ENCODE results near the gene COQ2.
"Not testable (repeated sequence)": the region's sequence is repeated elsewhere in the genome, so short reads cannot be mapped to it uniquely, and the experiment has no call there.

COQ2 gene

GRCh38 chr4:83326546-83326945 lies 41.9 kb upstream of the COQ2 start:
- no peaks in the 10 kb centered on the region for H3K27me3 ChIP-seq (ENCODE audit: insufficient read depth, low read depth)
- TF ChIP-seq, protein P1, sequence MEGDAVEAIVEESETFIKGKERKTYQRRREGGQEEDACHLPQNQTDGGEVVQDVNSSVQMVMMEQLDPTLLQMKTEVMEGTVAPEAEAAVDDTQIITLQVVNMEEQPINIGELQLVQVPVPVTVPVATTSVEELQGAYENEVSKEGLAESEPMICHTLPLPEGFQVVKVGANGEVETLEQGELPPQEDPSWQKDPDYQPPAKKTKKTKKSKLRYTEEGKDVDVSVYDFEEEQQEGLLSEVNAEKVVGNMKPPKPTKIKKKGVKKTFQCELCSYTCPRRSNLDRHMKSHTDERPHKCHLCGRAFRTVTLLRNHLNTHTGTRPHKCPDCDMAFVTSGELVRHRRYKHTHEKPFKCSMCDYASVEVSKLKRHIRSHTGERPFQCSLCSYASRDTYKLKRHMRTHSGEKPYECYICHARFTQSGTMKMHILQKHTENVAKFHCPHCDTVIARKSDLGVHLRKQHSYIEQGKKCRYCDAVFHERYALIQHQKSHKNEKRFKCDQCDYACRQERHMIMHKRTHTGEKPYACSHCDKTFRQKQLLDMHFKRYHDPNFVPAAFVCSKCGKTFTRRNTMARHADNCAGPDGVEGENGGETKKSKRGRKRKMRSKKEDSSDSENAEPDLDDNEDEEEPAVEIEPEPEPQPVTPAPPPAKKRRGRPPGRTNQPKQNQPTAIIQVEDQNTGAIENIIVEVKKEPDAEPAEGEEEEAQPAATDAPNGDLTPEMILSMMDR (conservative IDR thresholded peaks at IDR 0.05; ENCODE audit: low read depth, low read length), result no peak

DNA sequence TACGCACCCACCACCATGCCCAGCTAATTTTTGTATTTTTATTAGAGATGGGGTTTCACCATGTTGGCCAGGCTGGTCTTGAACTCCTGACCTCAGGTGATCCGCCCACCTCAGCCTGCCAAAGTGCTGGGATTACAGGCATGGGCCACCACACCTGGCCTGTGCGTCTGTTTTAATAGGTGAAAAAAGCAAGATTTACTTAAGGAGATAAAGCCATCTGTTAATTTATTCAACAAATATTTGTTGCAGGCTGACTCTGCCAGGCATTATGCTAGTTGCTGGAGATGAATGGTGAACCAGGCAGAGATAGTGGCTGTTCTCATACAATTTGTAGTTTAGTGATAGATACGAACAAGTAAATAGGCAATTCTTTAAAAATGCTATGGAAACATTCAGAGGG lies 40.7 kb upstream of the COQ2 start:
- not testable (repeated sequence) for H3K27me3 ChIP-seq (ENCODE audit: insufficient read depth, low read depth); H4K20me1 ChIP-seq (ENCODE audit: insufficient read depth); H3K4me2 ChIP-seq; H3K9ac ChIP-seq; H3K36me3 ChIP-seq (ENCODE audit: insufficient read depth); H3K4me1 ChIP-seq (ENCODE audit: low read depth, poor library complexity, severe bottlenecking); H3K27ac ChIP-seq; H2AFZ ChIP-seq (ENCODE audit: low read depth); H3K79me2 ChIP-seq (ENCODE audit: insufficient read depth, low read depth); H3K4me3 ChIP-seq (IDR thresholded peaks at IDR 0.05; ENCODE audit: insufficient read depth, low read depth, low read length)

More at GRCh38 chr4:83326546-83326945, 41.9 kb upstream of the COQ2 start:
- no peak overlapping the region for H3K4me3 ChIP-seq (IDR thresholded peaks at IDR 0.05; ENCODE audit: insufficient read depth, low read depth, low read length)
- no peaks in the 10 kb centered on the region for H3K36me3 ChIP-seq (ENCODE audit: insufficient read depth)
- H3K4me2 ChIP-seq, result no peak overlapping the region
- H3K4me1 ChIP-seq (ENCODE audit: low read depth, poor library complexity, severe bottlenecking), result no peaks in the 10 kb centered on the region
- H3K9ac ChIP-seq, result no peak overlapping the region
- H3K27ac ChIP-seq, result no peak overlapping the region
- H4K20me1 ChIP-seq (ENCODE audit: insufficient read depth), result no peaks in the 10 kb centered on the region
- H3K79me2 ChIP-seq (ENCODE audit: insufficient read depth, low read depth), result no peaks in the 10 kb centered on the region
- no peak overlapping the region for H2AFZ ChIP-seq (ENCODE audit: low read depth)

DNA sequence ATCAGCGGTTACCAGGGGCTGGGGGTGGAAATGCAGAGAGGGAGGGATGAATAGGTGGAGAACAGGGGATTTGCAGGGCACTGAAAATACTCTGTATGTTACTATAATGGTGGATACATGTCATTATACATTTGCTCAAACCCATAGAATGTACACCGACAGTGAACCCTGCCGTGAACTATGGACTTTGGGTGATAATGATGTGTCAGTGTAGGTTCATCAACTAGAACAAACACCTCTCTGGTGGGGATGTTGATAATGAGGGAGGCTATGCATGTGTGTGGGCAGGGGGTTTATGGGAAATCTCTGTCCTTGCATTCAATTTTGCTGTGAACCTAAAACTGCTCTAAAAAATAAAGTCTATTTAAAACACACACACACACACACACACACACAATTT lies 38.5 kb upstream of the COQ2 start:
- Histone ChIP-seq H3K4me2 (no peak overlapping the region), H4K20me1 (ENCODE audit: insufficient read depth) (no peaks in the 10 kb centered on the region), H3K36me3 (ENCODE audit: insufficient read depth) (no peaks in the 10 kb centered on the region), H3K9ac (no peak overlapping the region), H2AFZ (ENCODE audit: low read depth) (no peak overlapping the region), H3K27ac (no peak overlapping the region), H3K79me2 (ENCODE audit: insufficient read depth, low read depth) (no peaks in the 10 kb centered on the region), H3K4me3 (IDR thresholded peaks at IDR 0.05; ENCODE audit: insufficient read depth, low read depth, low read length) (no peak overlapping the region), H3K27me3 (ENCODE audit: insufficient read depth, low read depth) (no peaks in the 10 kb centered on the region), H3K4me1 (ENCODE audit: low read depth, poor library complexity, severe bottlenecking) (no peaks in the 10 kb centered on the region)
- TF ChIP-seq, protein P1 (conservative IDR thresholded peaks at IDR 0.05; ENCODE audit: low read depth, low read length), result no peak

DNA sequence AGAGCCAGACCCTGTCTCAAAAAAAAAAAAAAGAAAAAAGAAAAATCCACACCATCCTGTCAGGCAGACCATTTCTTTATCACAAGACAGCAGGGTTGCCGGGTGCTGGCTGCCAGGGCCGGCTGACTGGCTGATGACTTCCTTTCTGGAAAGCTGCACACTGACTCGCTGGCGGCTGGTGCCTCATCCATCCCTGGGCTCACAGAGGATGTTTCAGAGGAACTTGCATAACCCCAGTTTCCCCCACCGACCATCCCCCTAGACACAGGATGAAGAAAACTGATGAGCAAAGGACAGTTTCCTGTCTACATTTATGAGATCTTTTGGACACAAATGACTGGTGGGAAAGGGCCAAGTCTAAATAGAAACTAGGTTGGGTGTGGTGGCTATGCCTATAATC lies 36.0 kb upstream of the COQ2 start:
- TF ChIP-seq, protein P1 (conservative IDR thresholded peaks at IDR 0.05; ENCODE audit: low read depth, low read length), result no peak
- Histone ChIP-seq H3K27ac (no peak overlapping the region), H3K4me1 (ENCODE audit: low read depth, poor library complexity, severe bottlenecking) (no peaks in the 10 kb centered on the region), H2AFZ (ENCODE audit: low read depth) (no peak overlapping the region), H3K27me3 (ENCODE audit: insufficient read depth, low read depth) (no peaks in the 10 kb centered on the region), H3K9ac (no peak overlapping the region), H3K4me2 (no peak overlapping the region), H3K79me2 (ENCODE audit: insufficient read depth, low read depth) (no peaks in the 10 kb centered on the region), H3K36me3 (ENCODE audit: insufficient read depth) (no peaks in the 10 kb centered on the region), H4K20me1 (ENCODE audit: insufficient read depth) (no peaks in the 10 kb centered on the region), H3K4me3 (IDR thresholded peaks at IDR 0.05; ENCODE audit: insufficient read depth, low read depth, low read length) (no peak overlapping the region)

- H4K20me1 ChIP-seq (ENCODE audit: insufficient read depth), result no peaks in the 10 kb centered on the region
- H3K36me3 ChIP-seq (ENCODE audit: insufficient read depth), result no peaks in the 10 kb centered on the region
- H3K4me1 ChIP-seq (ENCODE audit: low read depth, poor library complexity, severe bottlenecking), result no peaks in the 10 kb centered on the region
- TF ChIP-seq, protein P1 (conservative IDR thresholded peaks at IDR 0.05; ENCODE audit: low read depth, low read length), result no peak
- H3K4me3 ChIP-seq (IDR thresholded peaks at IDR 0.05; ENCODE audit: insufficient read depth, low read depth, low read length), result no peak overlapping the region
- no peaks in the 10 kb centered on the region for H3K79me2 ChIP-seq (ENCODE audit: insufficient read depth, low read depth)
- H3K4me2 ChIP-seq, result no peak overlapping the region
- H2AFZ ChIP-seq (ENCODE audit: low read depth), result no peak overlapping the region
- H3K27me3 ChIP-seq (ENCODE audit: insufficient read depth, low read depth), result no peaks in the 10 kb centered on the region
- no peak overlapping the region for H3K9ac ChIP-seq
- no peak overlapping the region for H3K27ac ChIP-seq
Observed at GRCh38 chr4:83318666-83319065, 34.1 kb upstream of the COQ2 start.
